KMS-11 (cell line): ENCODE results near the gene SVOPL.

Experiments used
- H2AFZ ChIP-seq: fragments of 200-600 bp; sonication (generic); 2 replicates; pipeline ENCODE4 v1.6.1; 2016; ENCODE audit warnings: antibody characterized with exemption, mixed run types, low read depth
- H3K27ac ChIP-seq: fragments of 200-600 bp; sonication (generic); 2 replicates; pipeline ENCODE4 v1.6.1; 2016; ENCODE audit warnings: mild to moderate bottlenecking, mixed run types
- H3K27me3 ChIP-seq: fragments of 200-600 bp; sonication (generic); 2 replicates; pipeline ENCODE4 v1.6.1; 2017; ENCODE audit warnings: mild to moderate bottlenecking, low read depth, mixed run types, moderate library complexity; ENCODE audit not compliant: insufficient read depth
- H3K36me3 ChIP-seq: fragments of 200-600 bp; sonication (generic); 2 replicates; pipeline ENCODE4 v1.6.1; 2017; ENCODE audit warnings: mild to moderate bottlenecking, mixed run types; ENCODE audit not compliant: insufficient read depth
- H3K4me1 ChIP-seq: fragments of 200-600 bp; sonication (generic); 2 replicates; pipeline ENCODE4 v1.6.1; 2016; ENCODE audit warnings: mild to moderate bottlenecking, low read depth, mixed run types; ENCODE audit not compliant: poor library complexity, severe bottlenecking
- H3K4me2 ChIP-seq: fragments of 200-600 bp; sonication (generic); 2 replicates; pipeline ENCODE4 v1.7.0; 2016; ENCODE audit warnings: mild to moderate bottlenecking, mixed run types
- H3K4me3 ChIP-seq: fragments of 200-600 bp; sonication (generic); IDR thresholded peaks from 2 replicates; pipeline ENCODE4 v1.6.1; 2017; ENCODE audit warnings: low read depth, low read length, mixed read lengths; ENCODE audit not compliant: insufficient read depth
- H3K79me2 ChIP-seq: fragments of 200-600 bp; sonication (generic); 2 replicates; pipeline ENCODE4 v1.6.1; 2016; ENCODE audit warnings: low read depth, mixed run types; ENCODE audit not compliant: insufficient read depth
- H3K9ac ChIP-seq: fragments of 200-600 bp; sonication (generic); 2 replicates; pipeline ENCODE4 v1.6.1; 2016; ENCODE audit warnings: mild to moderate bottlenecking, mixed run types
- H4K20me1 ChIP-seq: fragments of 200-600 bp; sonication (generic); 2 replicates; pipeline ENCODE4 v1.6.1; 2016; ENCODE audit warnings: mild to moderate bottlenecking, mixed run types; ENCODE audit not compliant: insufficient read depth
- TF ChIP-seq, protein P1 (sequence below): fragments of 200-600 bp; sonication (generic); conservative IDR thresholded peaks from 2 replicates; pipeline ENCODE4 v1.6.1; 2017; ENCODE audit warnings: low read depth, mild to moderate bottlenecking, antibody characterized with exemption, low read length, moderate library complexity, mixed read lengths

The SVOPL gene

GRCh38 chr7:138595454-138595853 is 105.7 kb downstream of the SVOPL start:
- H2AFZ ChIP-seq, result no peak overlapping the region
- H4K20me1 ChIP-seq, result no peaks in the 10 kb centered on the region
- H3K4me2 ChIP-seq, result no peak overlapping the region
- no peak overlapping the region for H3K4me3 ChIP-seq
- TF ChIP-seq, protein P1, sequence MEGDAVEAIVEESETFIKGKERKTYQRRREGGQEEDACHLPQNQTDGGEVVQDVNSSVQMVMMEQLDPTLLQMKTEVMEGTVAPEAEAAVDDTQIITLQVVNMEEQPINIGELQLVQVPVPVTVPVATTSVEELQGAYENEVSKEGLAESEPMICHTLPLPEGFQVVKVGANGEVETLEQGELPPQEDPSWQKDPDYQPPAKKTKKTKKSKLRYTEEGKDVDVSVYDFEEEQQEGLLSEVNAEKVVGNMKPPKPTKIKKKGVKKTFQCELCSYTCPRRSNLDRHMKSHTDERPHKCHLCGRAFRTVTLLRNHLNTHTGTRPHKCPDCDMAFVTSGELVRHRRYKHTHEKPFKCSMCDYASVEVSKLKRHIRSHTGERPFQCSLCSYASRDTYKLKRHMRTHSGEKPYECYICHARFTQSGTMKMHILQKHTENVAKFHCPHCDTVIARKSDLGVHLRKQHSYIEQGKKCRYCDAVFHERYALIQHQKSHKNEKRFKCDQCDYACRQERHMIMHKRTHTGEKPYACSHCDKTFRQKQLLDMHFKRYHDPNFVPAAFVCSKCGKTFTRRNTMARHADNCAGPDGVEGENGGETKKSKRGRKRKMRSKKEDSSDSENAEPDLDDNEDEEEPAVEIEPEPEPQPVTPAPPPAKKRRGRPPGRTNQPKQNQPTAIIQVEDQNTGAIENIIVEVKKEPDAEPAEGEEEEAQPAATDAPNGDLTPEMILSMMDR, result no peak
- no peaks in the 10 kb centered on the region for H3K4me1 ChIP-seq
- no peaks in the 10 kb centered on the region for H3K36me3 ChIP-seq
- no peaks in the 10 kb centered on the region for H3K79me2 ChIP-seq
- no peak overlapping the region for H3K9ac ChIP-seq
- no peaks in the 10 kb centered on the region for H3K27me3 ChIP-seq
- H3K27ac ChIP-seq, result no peak overlapping the region

- Histone ChIP-seq H3K9ac (no peak overlapping the region), H4K20me1 (no peaks in the 10 kb centered on the region), H3K27me3 (no peaks in the 10 kb centered on the region), H2AFZ (no peak overlapping the region), H3K36me3 (no peaks in the 10 kb centered on the region; the same call in 1 of the 2 replicates), H3K79me2 (no peaks in the 10 kb centered on the region), H3K4me1 (no peaks in the 10 kb centered on the region), H3K27ac (no peak overlapping the region), H3K4me2 (no peak overlapping the region), H3K4me3 (no peak overlapping the region)
- TF ChIP-seq, protein P1, result no peak
Observed at GRCh38 chr7:138590154-138590553, 111.0 kb downstream of the SVOPL start.

DNA sequence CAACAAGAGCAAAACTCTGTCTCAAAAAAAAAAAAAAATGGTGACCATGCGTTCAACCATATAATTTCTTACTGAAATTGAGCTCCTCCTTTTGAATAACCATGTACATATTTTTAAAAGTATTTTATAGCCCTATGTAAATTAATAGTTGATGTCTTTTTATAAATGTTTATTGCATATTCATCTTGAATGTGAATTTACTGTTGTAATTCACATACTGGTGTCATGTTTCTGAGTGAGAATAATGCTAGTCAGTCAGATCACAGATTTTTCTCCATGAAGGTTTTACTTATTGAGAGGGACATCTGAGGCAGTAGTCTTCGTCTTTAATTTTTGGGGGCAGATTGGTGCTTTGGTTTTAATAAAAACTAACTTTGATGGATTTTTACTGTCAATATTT is 112.2 kb downstream of the SVOPL start:
- Histone ChIP-seq H4K20me1 (no peaks in the 10 kb centered on the region), H3K27me3 (no peaks in the 10 kb centered on the region), H3K79me2 (no peaks in the 10 kb centered on the region), H3K27ac (no peak overlapping the region), H3K4me1 (no peaks in the 10 kb centered on the region), H3K4me2 (no peak overlapping the region), H3K9ac (no peak overlapping the region), H2AFZ (no peak overlapping the region), H3K36me3 (no peaks in the 10 kb centered on the region; the same call in 1 of the 2 replicates), H3K4me3 (no peak overlapping the region)
- TF ChIP-seq, protein P1, result no peak

DNA sequence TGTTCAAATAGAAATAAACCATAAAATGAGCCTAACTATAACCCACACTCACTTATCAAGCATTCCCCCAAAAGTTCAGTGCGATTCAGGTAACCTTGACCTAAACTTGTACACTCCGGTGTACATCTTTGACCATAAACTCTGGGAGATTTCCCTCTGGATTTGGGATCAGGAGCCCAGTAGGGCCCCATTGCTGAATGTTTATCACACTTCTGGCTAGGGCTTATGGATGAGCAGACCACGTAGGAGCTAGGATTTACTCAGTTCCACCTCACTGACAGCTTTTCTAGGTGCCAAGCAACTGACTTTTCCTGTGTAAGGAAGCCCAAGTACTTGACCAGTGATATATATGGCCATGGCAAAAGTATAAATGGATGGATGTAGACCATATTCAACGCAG is 113.7 kb downstream of the SVOPL start:
- no peaks in the 10 kb centered on the region for H3K4me1 ChIP-seq
- no peak overlapping the region for H3K27ac ChIP-seq
- TF ChIP-seq, protein P1, result no peak
- no peaks in the 10 kb centered on the region; the same call in 1 of the 2 replicates for H3K36me3 ChIP-seq
- H3K79me2 ChIP-seq, result no peaks in the 10 kb centered on the region
- H3K27me3 ChIP-seq, result no peaks in the 10 kb centered on the region
- no peak overlapping the region for H3K4me2 ChIP-seq
- H2AFZ ChIP-seq, result no peak overlapping the region
- H4K20me1 ChIP-seq, result no peaks in the 10 kb centered on the region
- no peak overlapping the region for H3K4me3 ChIP-seq
- no peak overlapping the region for H3K9ac ChIP-seq
